Pancreas (tissue), 10 donors: ENCODE results near the gene SLC30A10. TPM values are rescaled to one million over a fixed set of nuclear protein-coding genes. Genes with fewer than 3 reads are reported as not detected.

Experiments
- ATAC-seq, 4 donors: fragments of 200-7000 bp; cut with Tn5 transposase; one replicate each; pipeline versions ENCODE4 v1.8.0 to v1.9.1; 2020; ENCODE audit warnings: mild to moderate bottlenecking in 4 of 4, moderate library complexity in 4 of 4
- DNase-seq, 6 donors: peaks; one replicate each; pipeline ENCODE4 v3.0.0-alpha.2; 2020
- FAIRE-seq: peaks from 2 replicates; lab custom pipeline; 2012; peaks lifted over from hg19 to GRCh38; lab: Jason Lieb, UNC
- H3K27ac ChIP-seq, 4 donors: fragments of 200-600 bp; sonication (generic); 1 replicate in 3 of 4; 2 replicates in 1 of 4; pipeline versions ENCODE4 v1.5.0 to v1.8.0; 2020
- H3K27me3 ChIP-seq, 4 donors: fragments of 200-600 bp; one replicate each; pipeline ENCODE4 v1.8.0; 2021
- H3K36me3 ChIP-seq, 3 donors: fragments of 200-600 bp; sonication (generic) in 1 of 3; one replicate each; pipeline versions ENCODE4 v1.5.0 to v1.8.0; 2020 to 2021
- H3K4me1 ChIP-seq, 3 donors: fragments of 200-600 bp; one replicate each; pipeline ENCODE4 v1.8.0; 2021
- H3K4me3 ChIP-seq, 4 donors: fragments of 200-600 bp; sonication (generic) in 2 of 4; one replicate each; pipeline versions ENCODE4 v1.5.0 to v1.8.0; 2020 to 2021
- H3K9me3 ChIP-seq, 4 donors: fragments of 200-600 bp; one replicate each; pipeline ENCODE4 v1.8.0; 2021
- CTCF ChIP-seq, 4 donors: fragments of 200-600 bp; sonication (generic) in 3 of 4; IDR thresholded peaks; one replicate each; pipeline versions ENCODE4 v1.5.0 to v1.8.0; 2021; ENCODE audit warnings: antibody characterized with exemption in 4 of 4
- WGBS, 2 donors: extraction: QIAGEN DNeasy Blood & Tissue Kit; methylation state at CpG; one replicate each; pipeline ENCODE4 v1.1.7; 2013; 5-methylcytosine and 5-hydroxymethylcytosine counted together
- intact Hi-C, 3 donors: fragments of 100-400 bp; cut with DNase I; formaldehyde crosslinking; loops; one replicate each; pipeline versions ENCODE4 v1.11.1 to v1.14.2; 2022
- polyA plus RNA-seq, 2 donors: library from polyadenylated mRNA; stranded (reverse); fragments of 200-250 nt; gene quantifications; one replicate each; pipeline ENCODE4 v1.2.3, GENCODE V29; 2013
- total RNA-seq, 6 donors: library from RNA; stranded (reverse); fragmentation: NEBNext Ultra II Directional in 4 of 6; extraction: Animal tissue kit (Norgen Biotek cat#: 25700) in 4 of 6; gene quantifications; one replicate each; pipeline versions ENCODE4 v1.2.1 to v1.2.4, GENCODE V29; 2021 to 2023
- donor health status: healthy with polysubstance abuse.
- donor health status: DM: no; HTN: no; CAD: no; lungs with moderate emphysema.
- donor health status: DM: no; HTN: no; CAD: no.
- donor health status: control.
- donor health status: control.
- donor health status: Bipolar disorder and iron deficiency.
- donor health status: DM: yes; HTN: yes; CAD: no.
- donor health status: DM: no; HTN: no; CAD: no.
- donor health status: DM: no; HTN: no; CAD: no.
- donor health status: DM: yes; HTN: yes; CAD: no.

Gene SLC30A10
- total and polyA plus RNA-seq, 8 donors: 0.09 to 0.41 (median 0.11) TPM; not detected in 3

GRCh38 chr1:219917851-219918466, 10.4 kb downstream of the SLC30A10 start:
- intact Hi-C loops: no loop called here
- Histone ChIP-seq H3K4me3 (no peak overlapping the region), H3K9me3 (no peaks in the 10 kb centered on the region), H3K4me1 (no peaks in the 10 kb centered on the region), H3K27me3 (no peaks in the 10 kb centered on the region), H3K36me3 (no peaks in the 10 kb centered on the region), H3K27ac (no peak overlapping the region)
- no peak for ATAC-seq
- no peak for TF ChIP-seq CTCF (IDR thresholded peaks at IDR 0.05)
- no peak for DNase-seq
- 83 to 88% methylated on average over 10 of the region's 10 CpGs for WGBS, 2 donors
- FAIRE-seq: no peak

GRCh38 chr1:219917281-219917680, 11.1 kb downstream of the SLC30A10 start:
- ATAC-seq: no peak
- H3K4me1 ChIP-seq: no peaks in the 10 kb centered on the region
- intact Hi-C loops: no loop called here
- no peaks in the 10 kb centered on the region for H3K36me3 ChIP-seq
- H3K27ac ChIP-seq: no peak overlapping the region
- no peak for DNase-seq
- no peak overlapping the region for H3K4me3 ChIP-seq
- no peaks in the 10 kb centered on the region for H3K27me3 ChIP-seq
- no peaks in the 10 kb centered on the region for H3K9me3 ChIP-seq
- TF ChIP-seq CTCF (IDR thresholded peaks at IDR 0.05): no peak
- 91 to 97% methylated on average over 1 of the region's 1 CpG for WGBS, 2 donors
- FAIRE-seq: no peak

- Histone ChIP-seq H3K36me3 (no peaks in the 10 kb centered on the region), H3K27me3 (no peaks in the 10 kb centered on the region), H3K4me3 (no peak overlapping the region), H3K4me1 (no peaks in the 10 kb centered on the region), H3K9me3 (no peaks in the 10 kb centered on the region), H3K27ac (no peak overlapping the region)
- intact Hi-C loops: no loop called here
- no peak for FAIRE-seq
- no peak for TF ChIP-seq CTCF (IDR thresholded peaks at IDR 0.05)
- no peak for ATAC-seq
- WGBS, 2 donors: 95 to 97% methylated on average over 1 of the region's 1 CpG
- no peak for DNase-seq
These were observed 12.1 kb downstream of the SLC30A10 start for GRCh38 chr1:219916257-219916656.

GRCh38 chr1:219913005-219913770, 15.2 kb downstream of the SLC30A10 start:
- Histone ChIP-seq H3K4me3 (no peak overlapping the region), H3K27ac (no peak overlapping the region), H3K4me1 (no peaks in the 10 kb centered on the region), H3K36me3 (no peaks in the 10 kb centered on the region), H3K9me3 (no peaks in the 10 kb centered on the region), H3K27me3 (no peaks in the 10 kb centered on the region)
- ATAC-seq (no peak), DNase-seq (no peak), FAIRE-seq (no peak)
- intact Hi-C loops: no loop called here
- no peak for TF ChIP-seq CTCF (IDR thresholded peaks at IDR 0.05)

- no peak for ATAC-seq
- no peak for DNase-seq
- no peak for TF ChIP-seq CTCF (IDR thresholded peaks at IDR 0.05)
- no peak overlapping the region for H3K4me3 ChIP-seq
- no peaks in the 10 kb centered on the region for H3K27me3 ChIP-seq
- H3K36me3 ChIP-seq: no peaks in the 10 kb centered on the region
- no peak overlapping the region for H3K27ac ChIP-seq
- no peaks in the 10 kb centered on the region for H3K9me3 ChIP-seq
- no peaks in the 10 kb centered on the region for H3K4me1 ChIP-seq
- WGBS, 2 donors: 61% methylated on average over 6 of the region's 6 CpGs
- no peak for FAIRE-seq
- intact Hi-C loops: no loop called here
These were observed 17.6 kb downstream of the SLC30A10 start for GRCh38 chr1:219910716-219911115.
